PFSK-1 (cell line): ENCODE data around the gene WSCD2.

ENCODE experiments used
- FOXP2 ChIP-seq: optimal IDR thresholded peaks from 2 replicates; pipeline ENCODE3; 2011; ENCODE audit warnings: borderline replicate concordance, control low read depth, inconsistent platforms; ENCODE audit not compliant: insufficient read depth; ENCODE audit errors: extremely low read length, extremely low read depth
- POLR2AphosphoS5 ChIP-seq: IDR thresholded peaks from 2 replicates; pipeline ENCODE4 v1.6.1; 2012; ENCODE audit warnings: low read depth, mild to moderate bottlenecking, control low read depth, low read length, moderate library complexity
- REST ChIP-seq, 2 experiments: IDR thresholded peaks; 2 replicates each; pipeline versions ENCODE4 v1.6.1 to v1.8.0; 2011 to 2012; ENCODE audit warnings: low read depth in 2 of 2, low read length in 2 of 2, control low read depth in 1 of 2, inconsistent platforms in 1 of 2, mild to moderate bottlenecking in 1 of 2, moderate library complexity in 1 of 2; ENCODE audit not compliant: insufficient read depth in 1 of 2
- SIN3A ChIP-seq: IDR thresholded peaks from 2 replicates; pipeline ENCODE4 v1.6.1; 2012; ENCODE audit warnings: mild to moderate bottlenecking, low read length, moderate library complexity, borderline replicate concordance; ENCODE audit not compliant: insufficient read depth
- TAF1 ChIP-seq: IDR thresholded peaks from 2 replicates; pipeline ENCODE4 v1.6.1; 2012; ENCODE audit warnings: low read length, control low read depth, borderline replicate concordance; ENCODE audit not compliant: insufficient read depth

WSCD2 gene

GRCh38 chr12:108145011-108145410 is 15.9 kb downstream of the WSCD2 start:
- TF ChIP-seq FOXP2 (no peak), TAF1 (no peak), REST (IDR thresholded peaks at IDR 0.05; ENCODE audit: insufficient read depth in 1 of 2, low read depth in 2 of 2, low read length in 2 of 2) (no peak), SIN3A (no peak), POLR2AphosphoS5 (no peak)

- no peak for TF ChIP-seq SIN3A
- TF ChIP-seq REST (IDR thresholded peaks at IDR 0.05; ENCODE audit: insufficient read depth in 1 of 2, low read depth in 2 of 2, low read length in 2 of 2) = no peak
- no peak for TF ChIP-seq POLR2AphosphoS5
- TF ChIP-seq TAF1 = no peak
- no peak for TF ChIP-seq FOXP2
Observed at GRCh38 chr12:108146035-108146893, 17.2 kb downstream of the WSCD2 start.

- TF ChIP-seq TAF1 = no peak
- no peak for TF ChIP-seq FOXP2
- no peak for TF ChIP-seq REST (IDR thresholded peaks at IDR 0.05; ENCODE audit: insufficient read depth in 1 of 2, low read depth in 2 of 2, low read length in 2 of 2)
- TF ChIP-seq POLR2AphosphoS5 = no peak
- no peak for TF ChIP-seq SIN3A
Observed at GRCh38 chr12:108147279-108147678, 18.2 kb downstream of the WSCD2 start.

GRCh38 chr12:108148521-108149074 is 19.5 kb downstream of the WSCD2 start:
- TF ChIP-seq REST (IDR thresholded peaks at IDR 0.05; ENCODE audit: insufficient read depth in 1 of 2, low read depth in 2 of 2, low read length in 2 of 2) (no peak), FOXP2 (no peak)

- no peak for TF ChIP-seq POLR2AphosphoS5
- TF ChIP-seq FOXP2 = no peak
- no peak for TF ChIP-seq SIN3A
- TF ChIP-seq REST (IDR thresholded peaks at IDR 0.05; ENCODE audit: insufficient read depth in 1 of 2, low read depth in 2 of 2, low read length in 2 of 2) = no peak
- TF ChIP-seq TAF1 = no peak
Observed at GRCh38 chr12:108150436-108150835, 21.3 kb downstream of the WSCD2 start.
